Adrenal gland (tissue), 12 donors: ENCODE results near the gene FIS1. TPM values are rescaled to one million over a fixed set of nuclear protein-coding genes. Genes with fewer than 3 reads are reported as not detected.

Experiments
- DNase-seq, 7 donors: peaks; one replicate each; pipeline ENCODE4 v3.0.0-alpha.2; 2019 to 2020
- H3K27ac ChIP-seq, 5 donors: fragments of 200-600 bp; sonication (generic) in 4 of 5; 1 replicate in 3 of 5; 2 replicates in 2 of 5; pipeline versions ENCODE4 v1.5.1 to v1.8.0; 2016 to 2020; ENCODE audit warnings: mild to moderate bottlenecking in 1 of 5
- H3K27me3 ChIP-seq: fragments of 200-600 bp; 2 replicates; pipeline ENCODE4 v1.8.0; 2021
- H3K36me3 ChIP-seq, 2 donors: fragments of 200-600 bp; replicated peaks in 1 of 2; 1 replicate in 1 of 2; 2 replicates in 1 of 2; pipeline versions ENCODE4 v1.5.1 to v1.8.0; 2018 to 2022
- H3K4me1 ChIP-seq, 2 donors: fragments of 200-600 bp; replicated peaks in 1 of 2; 1 replicate in 1 of 2; 2 replicates in 1 of 2; pipeline versions ENCODE4 v1.5.1 to v1.8.0; 2018 to 2021
- H3K4me3 ChIP-seq, 4 donors: fragments of 200-600 bp; sonication (generic) in 3 of 4; one replicate each; pipeline ENCODE4 v1.5.1; 2016 to 2018
- H3K9me3 ChIP-seq, 3 donors: fragments of 200-600 bp; sonication (generic) in 1 of 3; replicated peaks in 1 of 3; 1 replicate in 2 of 3; 2 replicates in 1 of 3; pipeline versions ENCODE4 v1.5.1 to v1.8.0; 2016 to 2021
- CTCF ChIP-seq, 6 experiments: fragments of 450-650 bp in 4 of 6; fragments of 200-600 bp in 2 of 6; sonication (generic) in 1 of 6; IDR thresholded peaks; 1 replicate in 5 of 6; 2 replicates in 1 of 6; pipeline versions ENCODE4 v1.5.1 to v1.8.0; 2016 to 2021; ENCODE audit warnings: antibody characterized with exemption in 6 of 6, mild to moderate bottlenecking in 2 of 6, moderate library complexity in 1 of 6
- POLR2A ChIP-seq, 2 donors: fragments of 450-650 bp; IDR thresholded peaks; one replicate each; pipeline ENCODE4 v1.6.1; 2017; ENCODE audit warnings: antibody characterized with exemption in 2 of 2, mild to moderate bottlenecking in 2 of 2, moderate library complexity in 1 of 2
- WGBS, 4 donors: extraction: QIAGEN DNeasy Blood & Tissue Kit in 2 of 4; methylation state at CpG; one replicate each; pipeline versions ENCODE4 v1.1.5 to v1.1.7; 2013 to 2017; 5-methylcytosine and 5-hydroxymethylcytosine counted together
- intact Hi-C, 2 donors: fragments of 100-400 bp; cut with DNase I; formaldehyde crosslinking; loops; one replicate each; pipeline versions ENCODE4 v1.14.1 to v1.15.0; 2022 to 2023
- polyA plus RNA-seq, 3 donors: library from polyadenylated mRNA; stranded (reverse); fragments of 200-250 nt in 2 of 3; fragments of 350-450 nt in 1 of 3; fragmentation: Illumina TruSeq in 1 of 3; extraction: RNeasy Lipid Tissue Mini Kit (QIAGEN cat#74804) in 1 of 3; gene quantifications; one replicate each; pipeline ENCODE4 v1.2.3, GENCODE V29; 2013 to 2014
- total RNA-seq, 9 donors: library from RNA; depleted of rRNA in 4 of 9; stranded (reverse); fragments of >200 nt in 4 of 9; fragments of 120-200 nt in 1 of 9; fragmentation: NEBNext Ultra II Directional in 1 of 9; extraction: Animal tissue kit (Norgen Biotek cat#: 25700) in 1 of 9; gene quantifications; one replicate each; pipeline versions ENCODE4 v1.1.0 to v1.2.4, GENCODE V29; 2013 to 2023
- donor health status: healthy with polysubstance abuse.
- donor health status: Bipolar disorder and iron deficiency.
- donor health status: DM: yes; HTN: yes; CAD: no.
- donor health status: DM: no; HTN: no; CAD: no.
- donor health status: DM: no; HTN: no; CAD: no.
- donor health status: DM: yes; HTN: yes; CAD: no.

FIS1 gene
- total and polyA plus RNA-seq, 12 donors, result 158 to 439 (median 280) TPM

GRCh38 chr7:101236292-101236835 lies 8.5 kb downstream of the FIS1 start:
- peak in 1 of 7 donors; percentile 15 for DNase-seq
- Histone ChIP-seq H3K4me3 (no peak overlapping the region), H3K9me3 (no peaks in the 10 kb centered on the region), H3K27me3 (no peaks in the 10 kb centered on the region), H3K36me3 (peaks cover 0 to 27% of the 10 kb centered on the region in 2 donors), H3K4me1 (peaks cover 16 to 30% of the 10 kb centered on the region in 2 donors), H3K27ac (no peak overlapping the region)
- TF ChIP-seq CTCF (IDR thresholded peaks at IDR 0.05) (no peak), POLR2A (IDR thresholded peaks at IDR 0.05) (no peak)
- intact Hi-C loops, result no loop called here
- 81 to 96% (median 86%) methylated on average over 8 to 21 of the region's 21 CpGs for WGBS, 4 donors

GRCh38 chr7:101235522-101235921 lies 9.4 kb downstream of the FIS1 start:
- no peak for DNase-seq
- peaks cover 16 to 30% of the 10 kb centered on the region in 2 donors for H3K4me1 ChIP-seq
- 59 to 80% (median 71%) methylated on average over 5 to 9 of the region's 9 CpGs for WGBS, 4 donors
- H3K9me3 ChIP-seq, result no peaks in the 10 kb centered on the region
- no peak overlapping the region for H3K27ac ChIP-seq
- H3K36me3 ChIP-seq, result peaks cover 0 to 24% of the 10 kb centered on the region in 2 donors
- no peaks in the 10 kb centered on the region for H3K27me3 ChIP-seq
- TF ChIP-seq CTCF (IDR thresholded peaks at IDR 0.05) (no peak), POLR2A (IDR thresholded peaks at IDR 0.05) (no peak)
- intact Hi-C loops, result no loop called here
- H3K4me3 ChIP-seq, result no peak overlapping the region

- H3K4me3 ChIP-seq, result no peak overlapping the region
- H3K36me3 ChIP-seq, result peaks cover 0 to 19% of the 10 kb centered on the region in 2 donors
- DNase-seq, result no peak
- 49 to 70% (median 67%) methylated on average over 4 to 11 of the region's 11 CpGs for WGBS, 4 donors
- peaks cover 16 to 30% of the 10 kb centered on the region in 2 donors for H3K4me1 ChIP-seq
- intact Hi-C loops, result no loop called here
- no peak overlapping the region for H3K27ac ChIP-seq
- TF ChIP-seq CTCF (IDR thresholded peaks at IDR 0.05), result peak in 1 of 6 experiments; percentile 19
- TF ChIP-seq POLR2A (IDR thresholded peaks at IDR 0.05), result no peak
- no peaks in the 10 kb centered on the region for H3K27me3 ChIP-seq
- no peaks in the 10 kb centered on the region for H3K9me3 ChIP-seq
Measured at GRCh38 chr7:101235050-101235449, 9.8 kb downstream of the FIS1 start.

- H3K27me3 ChIP-seq, result no peaks in the 10 kb centered on the region
- 81 to 91% (median 88%) methylated on average over 3 to 5 of the region's 5 CpGs for WGBS, 4 donors
- H3K27ac ChIP-seq, result no peak overlapping the region
- no peak for DNase-seq
- TF ChIP-seq POLR2A (IDR thresholded peaks at IDR 0.05) (no peak), CTCF (IDR thresholded peaks at IDR 0.05) (no peak)
- H3K9me3 ChIP-seq, result no peaks in the 10 kb centered on the region
- peaks cover 12 to 26% of the 10 kb centered on the region in 2 donors for H3K4me1 ChIP-seq
- H3K36me3 ChIP-seq, result peaks cover 0 to 15% of the 10 kb centered on the region in 2 donors
- intact Hi-C loops, result loop anchor here in 1 of 2 donors (5.0 kb wide), 1 partner anchor 52 kb away; the partner anchor contains the start of gene NAT16
- H3K4me3 ChIP-seq, result no peak overlapping the region
Measured at GRCh38 chr7:101234636-101235035, 10.2 kb downstream of the FIS1 start.
